ENCODE data around the gene MTFMT. TPM values are rescaled to one million over a fixed set of nuclear protein-coding genes. Genes with fewer than 3 reads are reported as not detected.
"Not testable (repeated sequence)": the region's sequence is repeated elsewhere in the genome, so short reads cannot be mapped to it uniquely, and the experiment has no call there.

Gene MTFMT
- polyA plus RNA-seq, 3 donors = 14.9 to 15.6 (median 15.4) TPM

DNA sequence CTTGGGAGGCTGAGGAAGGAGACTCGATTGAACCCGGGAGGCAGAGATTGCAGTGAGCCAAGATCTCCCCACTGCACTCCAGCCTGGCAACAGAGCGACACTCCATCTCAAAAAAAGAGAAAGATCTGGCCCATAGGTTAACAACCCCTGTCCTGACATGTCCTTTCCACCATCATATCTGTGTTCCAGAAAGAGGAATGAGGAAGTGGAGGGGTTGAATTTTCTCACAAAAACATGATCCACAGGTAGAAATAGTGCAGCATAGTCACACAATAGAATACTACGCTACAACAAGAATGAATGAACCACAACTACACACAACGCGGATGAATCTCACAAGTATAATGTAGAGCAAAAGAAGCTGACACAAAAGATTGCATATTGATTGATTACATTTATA is 11.0 kb upstream of the MTFMT start:
- no peak for DNase-seq (ENCODE audit: low read depth in 3 of 3, low spot score in 2 of 3)

DNA sequence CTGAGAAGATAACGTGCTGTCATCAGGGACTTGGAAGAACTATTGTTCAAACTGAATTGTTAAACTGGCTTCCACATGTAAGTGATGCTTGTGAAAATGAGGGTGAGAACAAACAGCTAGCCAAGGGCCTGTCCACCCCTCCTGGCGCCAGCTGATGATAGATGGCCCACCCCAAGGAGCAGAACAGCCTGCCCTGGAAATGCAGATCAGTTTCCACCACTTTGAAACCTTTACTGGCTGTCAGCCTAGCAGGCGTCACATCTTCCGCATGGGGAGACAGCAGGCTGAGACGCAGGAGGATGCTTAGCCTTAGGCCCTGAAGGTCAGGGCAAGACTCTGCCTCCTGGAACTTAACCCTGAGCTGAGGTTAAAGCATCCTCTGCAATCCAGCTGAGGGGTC is 9.4 kb upstream of the MTFMT start:
- no peak for DNase-seq (ENCODE audit: low read depth in 3 of 3, low spot score in 2 of 3)

DNA sequence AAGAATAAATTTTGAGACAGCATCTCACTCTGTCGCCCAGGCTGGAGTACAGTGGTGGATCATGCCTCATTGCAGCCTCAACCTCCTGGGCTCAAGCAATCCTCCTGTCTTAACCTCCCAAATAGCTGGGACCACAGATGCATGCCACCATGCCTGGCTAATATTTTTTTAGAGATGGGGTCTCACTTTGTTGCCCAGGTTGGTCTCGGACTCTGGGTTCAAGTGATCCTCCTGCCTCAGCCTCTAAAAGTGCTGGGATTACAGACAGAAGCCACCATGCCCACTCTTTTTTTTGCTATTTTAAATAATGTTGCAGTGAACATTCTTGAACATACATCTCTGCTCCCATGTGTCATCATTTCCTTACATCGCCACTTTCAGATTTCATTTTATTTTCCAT is 9.0 kb upstream of the MTFMT start:
- DNase-seq (ENCODE audit: low read depth in 3 of 3, low spot score in 2 of 3) = no peak

DNA sequence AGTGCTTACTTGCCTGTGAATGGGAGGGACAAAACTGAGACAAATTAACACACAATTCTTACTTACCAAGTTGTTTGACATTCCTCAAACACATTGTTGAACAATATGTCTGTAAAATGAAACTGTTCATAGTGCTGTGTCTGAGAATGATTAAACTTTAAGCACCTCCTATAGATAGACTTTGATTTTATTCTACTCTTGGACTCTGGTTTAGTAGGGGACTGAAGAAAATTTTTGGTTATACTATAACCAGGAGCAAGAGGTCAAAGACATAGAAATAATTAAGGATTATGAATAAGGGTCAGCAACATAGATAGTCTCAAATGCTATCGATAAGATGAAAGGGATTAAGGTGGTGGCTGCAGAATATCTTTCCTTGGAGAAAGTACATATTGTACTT is 7.9 kb upstream of the MTFMT start:
- no peak for DNase-seq (ENCODE audit: low read depth in 3 of 3, low spot score in 2 of 3)

DNA sequence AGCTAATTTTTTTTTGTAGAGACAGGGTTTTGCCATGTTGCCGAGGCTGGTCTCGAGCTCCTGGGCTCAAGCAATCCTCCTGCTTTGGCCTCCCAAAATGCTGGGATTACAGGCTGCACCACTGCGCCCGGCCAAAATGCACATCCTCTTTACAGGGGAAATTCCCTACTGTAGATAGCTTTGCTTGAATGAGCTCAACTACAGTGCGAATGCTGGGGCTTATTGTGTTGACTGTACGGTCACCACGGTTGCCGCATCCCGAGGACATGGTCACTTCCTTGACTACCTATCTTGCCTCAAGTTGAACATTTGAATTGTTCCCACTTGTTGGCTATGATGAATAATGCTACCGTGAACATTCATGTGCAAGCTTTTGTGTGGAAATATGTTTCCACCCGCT is 5.3 kb upstream of the MTFMT start:
- no peak for DNase-seq (ENCODE audit: low read depth in 3 of 3, low spot score in 2 of 3)

DNA sequence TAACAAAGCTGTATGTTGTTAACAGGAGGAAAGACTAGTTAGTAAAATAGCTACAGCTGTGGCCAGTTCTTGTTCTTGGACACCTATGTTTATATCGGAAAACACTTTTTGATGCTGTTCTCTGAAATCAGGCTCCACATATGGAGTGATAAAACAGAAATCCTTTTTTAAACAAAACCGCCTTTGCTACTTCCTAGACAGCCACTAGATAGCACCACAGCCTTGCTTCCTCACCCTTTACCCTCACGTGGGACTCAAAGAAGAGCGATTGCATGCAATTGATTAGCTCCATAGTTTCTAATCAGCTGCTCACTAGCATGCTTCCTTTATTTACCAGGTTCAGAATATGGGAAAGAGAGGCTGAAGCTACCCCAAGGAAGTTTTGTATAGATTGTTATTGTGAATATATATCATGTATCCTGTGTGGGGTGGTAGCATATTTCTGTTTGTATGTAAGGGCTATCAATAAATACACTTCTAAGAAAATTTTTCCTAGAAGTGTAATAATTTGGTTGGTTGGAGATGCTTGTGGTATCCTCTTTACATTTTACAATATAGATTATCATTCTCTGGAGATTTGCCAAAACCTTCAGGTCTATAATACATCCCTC is 4.3 kb upstream of the MTFMT start:
- no peak for DNase-seq (ENCODE audit: low read depth in 3 of 3, low spot score in 2 of 3)

DNA sequence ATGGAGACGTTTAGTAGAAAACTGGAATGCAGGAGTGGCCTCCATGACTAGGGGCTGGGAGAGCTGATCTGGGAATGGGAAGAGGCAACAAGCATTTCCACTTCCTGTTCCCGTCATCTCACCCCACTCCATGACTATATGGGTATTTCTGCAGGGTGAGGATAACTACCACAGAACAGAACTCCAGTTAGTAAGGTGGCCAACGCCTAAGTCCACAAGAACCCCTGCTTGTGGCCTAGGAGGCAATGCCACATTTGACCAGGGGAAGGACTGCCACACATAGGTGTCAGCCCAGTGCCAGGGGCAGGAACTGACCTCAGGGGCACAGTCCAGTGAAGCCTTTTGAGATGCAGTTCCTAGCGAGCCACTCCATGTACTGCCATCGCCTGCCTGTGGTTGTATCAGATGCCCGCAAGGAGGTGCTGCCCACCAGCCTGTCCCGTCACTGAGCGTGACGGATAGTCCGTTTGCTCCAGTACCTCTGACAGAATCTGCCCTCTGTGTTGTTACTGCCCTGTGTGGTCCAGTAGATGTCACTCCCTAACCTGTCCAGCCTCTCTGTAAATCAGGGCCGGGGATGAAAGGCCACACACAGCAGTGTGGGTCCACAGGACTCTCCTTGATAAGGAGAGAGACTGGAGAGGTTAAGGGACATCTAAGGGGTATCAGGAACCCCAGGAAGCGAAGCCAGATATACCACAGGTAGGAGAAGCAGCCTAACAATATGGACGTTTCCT is 3.5 kb upstream of the MTFMT start:
- DNase-seq (ENCODE audit: low read depth in 3 of 3, low spot score in 2 of 3) = no peak

DNA sequence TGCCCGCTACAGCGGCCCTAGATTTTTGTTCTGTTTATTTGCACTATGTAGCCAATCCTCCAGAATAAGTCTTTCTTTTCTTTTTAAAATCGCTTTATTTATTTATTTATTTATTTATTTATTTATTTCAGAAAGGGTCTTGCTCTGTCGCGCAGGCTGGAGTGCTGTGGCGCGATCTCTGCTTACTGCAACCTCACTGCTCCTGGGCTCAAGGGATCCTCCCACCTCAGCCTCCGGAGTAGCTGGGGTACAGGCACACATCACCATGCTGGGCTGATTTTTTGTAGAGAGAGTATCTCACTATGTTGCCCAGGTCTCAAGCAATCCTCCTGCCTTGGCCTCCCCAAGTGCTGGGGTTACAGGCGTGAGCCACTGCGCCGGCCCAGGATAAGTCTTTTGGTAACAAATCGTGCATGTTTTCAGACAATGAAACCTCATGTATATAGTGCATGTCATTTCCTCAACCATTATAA is 333 bp upstream of the MTFMT start:
- DNase-seq (ENCODE audit: low read depth in 3 of 3, low spot score in 2 of 3) = no peak

DNA sequence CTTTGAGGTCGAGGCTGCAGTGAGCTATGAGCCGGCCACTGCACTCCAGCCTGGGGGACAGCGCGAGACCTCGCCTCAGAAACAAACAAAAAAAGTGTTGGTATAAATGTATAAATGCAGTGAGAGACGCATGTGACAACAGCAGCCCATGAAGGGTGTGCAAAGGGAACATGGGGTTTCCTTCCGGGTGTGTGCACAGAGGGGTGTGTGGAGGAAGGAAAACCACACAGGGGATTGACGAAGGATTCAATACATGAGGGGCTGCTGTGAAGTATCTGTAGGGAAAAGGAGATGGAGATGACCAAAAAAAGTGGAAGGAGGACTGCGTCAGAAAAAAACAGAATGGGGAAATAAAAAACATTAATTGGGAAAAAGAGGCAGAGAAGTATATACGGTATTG is 1.1 kb downstream of the MTFMT start:
- DNase-seq (ENCODE audit: low read depth in 3 of 3, low spot score in 2 of 3) = no peak

DNA sequence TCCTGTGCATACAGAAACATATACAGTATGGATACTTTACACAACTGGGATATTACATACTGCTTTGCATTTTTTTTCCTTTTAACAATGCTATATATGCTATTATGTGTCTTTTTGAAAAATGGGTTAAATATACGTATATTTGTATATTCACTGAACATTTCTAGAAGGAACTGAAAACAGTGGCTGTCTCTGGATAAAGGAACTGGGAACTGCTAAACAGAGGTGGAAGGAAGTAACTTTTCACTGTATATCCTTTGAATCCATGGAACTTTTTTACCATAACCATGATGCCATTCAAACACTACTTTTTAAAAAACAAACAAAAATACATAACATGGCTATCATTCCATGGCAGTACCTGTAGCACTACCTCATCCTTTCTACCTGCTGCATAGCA is 1.8 kb downstream of the MTFMT start:
- DNase-seq (ENCODE audit: low read depth in 3 of 3, low spot score in 2 of 3) = no peak

DNA sequence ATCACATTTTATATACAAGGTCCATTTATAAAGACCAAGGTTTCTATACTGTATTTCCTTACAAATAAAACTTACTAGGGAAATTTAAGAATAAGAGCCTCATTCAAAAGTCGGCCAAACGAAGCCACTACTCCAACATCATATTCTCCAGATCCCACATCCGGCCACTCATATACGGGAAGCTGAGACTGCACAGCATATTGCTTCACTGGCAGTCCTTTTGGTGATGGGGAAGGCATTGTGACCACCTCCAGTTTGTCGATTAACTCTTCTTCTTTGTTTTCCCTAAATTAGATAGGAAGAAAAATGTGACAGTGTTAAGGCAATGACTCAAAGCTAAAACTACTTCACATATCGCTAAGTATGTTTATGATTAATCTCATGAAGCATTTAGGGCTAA is 2.7 kb downstream of the MTFMT start:
- DNase-seq (ENCODE audit: low read depth in 3 of 3, low spot score in 2 of 3) = no peak

DNA sequence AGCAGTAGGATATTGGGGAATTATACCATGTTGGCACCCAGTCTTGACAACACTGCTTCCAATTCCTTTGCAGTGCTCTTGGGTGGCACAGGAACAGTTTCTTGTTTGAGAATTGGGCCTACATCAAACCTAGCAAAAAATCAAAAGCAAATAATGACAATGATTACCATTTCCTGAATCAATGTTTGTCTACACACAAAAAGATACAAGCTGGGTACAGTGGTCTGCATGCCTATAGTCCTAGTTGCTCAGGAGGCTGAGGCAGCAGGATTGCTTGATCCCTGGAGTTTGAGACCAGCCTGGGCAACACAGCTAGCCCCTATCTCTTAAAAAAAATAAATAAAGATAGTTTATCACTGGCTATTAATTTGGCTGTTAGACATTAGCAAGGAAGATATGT is 8.0 kb downstream of the MTFMT start:
- DNase-seq (ENCODE audit: low read depth in 3 of 3, low spot score in 2 of 3) = no peak

DNA sequence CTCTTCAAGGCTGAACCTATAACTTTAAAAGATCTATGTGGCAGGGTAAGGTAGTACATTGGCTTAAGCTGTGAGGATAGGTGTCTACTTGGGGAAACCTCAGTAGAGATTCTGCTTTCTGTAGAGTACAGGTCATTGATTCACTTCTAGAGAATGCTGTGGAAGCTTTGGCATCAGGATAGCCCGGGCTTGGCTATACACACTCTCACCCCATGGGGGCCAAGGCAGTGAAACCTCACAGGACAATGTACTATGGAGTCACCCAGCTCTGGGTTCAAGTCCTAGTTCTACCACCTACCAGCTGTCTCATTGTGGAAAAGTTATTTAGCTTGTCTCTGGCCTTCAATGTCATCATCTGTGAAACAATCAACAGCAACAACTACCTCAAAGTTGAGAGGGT is 9.0 kb downstream of the MTFMT start:
- DNase-seq (ENCODE audit: low read depth in 3 of 3, low spot score in 2 of 3) = no peak

DNA sequence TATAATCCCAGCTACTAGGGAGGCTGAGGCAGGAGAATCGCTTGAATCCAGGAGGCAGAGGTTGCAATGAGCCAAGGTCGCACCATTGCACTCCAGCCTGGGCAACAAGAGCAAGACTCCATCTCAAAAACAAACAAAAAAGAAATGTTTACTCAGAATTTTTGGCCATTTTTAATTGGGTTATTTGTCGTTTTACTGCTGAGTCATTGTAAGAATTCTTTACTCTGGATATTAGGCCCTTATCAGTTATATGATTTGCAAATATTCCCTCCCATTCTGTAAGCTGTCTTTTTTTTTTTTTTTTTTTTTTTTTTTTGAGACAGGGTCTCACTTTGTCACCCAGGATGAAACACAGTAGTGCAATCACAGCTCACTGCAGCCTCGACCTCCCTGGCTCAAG is 18.2 kb downstream of the MTFMT start:
- DNase-seq (ENCODE audit: low read depth in 3 of 3, low spot score in 2 of 3) = not testable (repeated sequence)

DNA sequence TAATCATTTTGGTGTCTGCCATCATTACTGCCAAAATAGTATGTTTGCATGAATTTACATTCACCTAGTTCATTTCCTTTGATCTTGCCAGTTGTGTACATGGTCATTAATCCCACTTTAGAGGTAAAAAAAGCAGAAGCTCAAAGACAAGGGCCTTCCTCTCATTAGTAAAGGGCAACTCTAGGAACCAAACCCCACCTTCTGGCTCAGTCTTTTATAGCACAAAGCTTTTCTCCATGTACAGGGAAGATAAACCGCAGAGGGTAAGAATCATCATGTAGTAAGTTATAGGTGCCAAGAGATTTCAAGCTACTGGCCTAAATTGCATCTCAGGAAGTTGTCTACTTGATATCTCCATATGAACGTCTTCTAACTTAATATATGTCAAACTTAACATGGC is 20.5 kb downstream of the MTFMT start:
- no peak for DNase-seq (ENCODE audit: low read depth in 3 of 3, low spot score in 2 of 3)

DNA sequence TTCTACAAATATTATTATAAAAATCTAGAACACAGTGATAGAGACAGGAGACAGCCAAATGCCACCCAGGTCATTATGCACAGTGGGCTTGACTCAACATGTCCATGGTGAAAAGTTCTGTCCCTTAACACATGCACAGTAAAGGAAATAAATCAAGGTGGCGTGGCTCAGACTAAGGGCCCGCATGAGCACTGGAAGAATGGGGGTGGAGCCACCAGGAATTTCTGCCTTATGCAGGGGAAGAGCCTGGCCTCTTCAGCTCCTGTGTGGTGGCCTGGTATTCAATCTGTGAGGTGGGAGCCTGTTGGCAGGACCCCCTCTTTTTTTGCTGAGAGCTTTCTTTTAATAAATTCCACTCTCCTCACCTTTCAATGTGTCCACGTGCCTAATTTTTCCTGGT is 22.6 kb downstream of the MTFMT start:
- DNase-seq (ENCODE audit: low read depth in 3 of 3, low spot score in 2 of 3) = no peak

DNA sequence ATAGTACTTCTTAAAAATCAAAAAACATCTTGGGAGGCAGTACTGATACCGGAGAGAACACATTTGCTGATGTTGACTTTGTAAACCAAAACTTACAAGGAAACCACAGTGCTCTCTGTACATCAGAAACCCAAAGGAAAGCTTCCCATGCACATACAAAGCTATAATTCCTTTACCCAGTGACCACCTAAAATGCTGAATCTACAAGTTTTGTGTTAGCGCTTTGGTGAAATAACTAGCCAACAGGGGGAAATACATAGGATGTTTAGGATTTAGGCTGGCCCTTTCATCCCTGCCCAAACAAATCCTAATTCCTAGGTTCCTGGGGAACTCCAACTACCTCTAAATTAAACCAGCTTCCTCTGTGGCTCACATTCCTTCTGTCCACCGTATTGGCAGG is 24.4 kb downstream of the MTFMT start:
- DNase-seq (ENCODE audit: low read depth in 3 of 3, low spot score in 2 of 3) = no peak

DNA sequence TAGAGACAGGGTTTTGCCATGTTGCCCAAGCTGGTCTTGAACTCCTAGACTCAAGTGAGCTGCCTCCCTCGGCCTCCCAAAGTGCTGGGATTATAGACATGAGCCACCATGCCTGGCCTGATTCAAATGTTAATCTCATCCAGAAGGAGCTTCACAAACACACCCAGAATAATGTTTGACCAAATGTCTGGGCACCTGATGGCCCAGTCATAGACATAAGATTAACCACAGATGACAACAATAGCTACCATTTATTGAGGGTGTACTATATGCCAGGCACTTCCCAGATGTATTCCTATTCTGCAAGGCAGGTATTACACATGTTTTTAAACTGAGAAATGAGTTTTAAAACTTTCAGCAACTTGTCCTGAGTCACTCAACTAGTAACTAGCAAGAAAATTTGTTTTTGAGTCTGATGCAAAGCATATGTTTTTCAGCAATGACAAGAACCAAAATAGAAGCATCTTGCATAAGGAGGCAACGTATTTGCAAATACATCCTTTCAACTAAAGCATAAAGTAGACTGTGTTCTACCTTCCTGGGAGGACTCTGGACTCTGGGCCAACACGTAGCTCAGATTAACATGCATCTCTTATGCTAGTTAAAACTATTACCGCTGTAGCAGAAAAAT is 31.6 kb downstream of the MTFMT start:
- no peak for DNase-seq (ENCODE audit: low read depth in 3 of 3, low spot score in 2 of 3)

DNA sequence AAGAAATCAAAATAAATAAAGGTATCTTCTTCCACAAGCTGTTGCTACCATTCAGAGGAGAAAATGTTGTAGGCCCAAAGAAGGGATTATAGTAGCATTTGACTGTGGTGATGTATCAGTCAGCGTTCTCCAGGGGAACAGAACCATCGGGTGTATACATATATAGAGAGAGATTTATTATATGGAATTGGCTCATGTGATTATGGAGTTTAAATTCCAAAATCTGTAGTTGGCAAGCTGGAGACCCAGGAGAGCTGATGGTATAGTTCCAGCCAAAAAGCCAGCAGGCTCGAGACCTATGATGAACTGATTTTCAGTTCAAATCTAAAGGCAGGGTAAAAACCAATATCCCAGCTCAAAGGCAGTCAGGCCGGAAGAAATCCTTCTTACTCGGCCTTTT is 32.4 kb downstream of the MTFMT start:
- DNase-seq (ENCODE audit: low read depth in 3 of 3, low spot score in 2 of 3) = no peak

DNA sequence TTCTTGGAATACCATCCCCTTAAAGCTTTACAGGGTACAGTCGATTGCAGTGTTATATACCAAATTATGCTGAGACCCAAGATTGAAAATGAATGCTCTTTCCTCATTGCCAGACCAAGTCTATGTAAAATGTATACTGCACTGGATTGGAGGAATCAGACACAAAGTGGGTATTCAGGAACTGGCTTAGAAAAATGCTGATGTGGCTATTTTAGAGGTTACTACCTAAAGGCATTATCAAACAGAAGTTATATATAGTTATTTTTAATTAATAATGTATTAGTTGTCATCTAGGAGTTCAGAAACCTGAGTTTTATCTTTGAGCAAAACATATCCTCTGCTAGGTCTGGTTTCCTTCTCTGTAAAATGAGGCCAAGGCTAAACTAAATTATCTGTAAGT is 36.1 kb downstream of the MTFMT start:
- no peak for DNase-seq (ENCODE audit: low read depth in 3 of 3, low spot score in 2 of 3)

DNA sequence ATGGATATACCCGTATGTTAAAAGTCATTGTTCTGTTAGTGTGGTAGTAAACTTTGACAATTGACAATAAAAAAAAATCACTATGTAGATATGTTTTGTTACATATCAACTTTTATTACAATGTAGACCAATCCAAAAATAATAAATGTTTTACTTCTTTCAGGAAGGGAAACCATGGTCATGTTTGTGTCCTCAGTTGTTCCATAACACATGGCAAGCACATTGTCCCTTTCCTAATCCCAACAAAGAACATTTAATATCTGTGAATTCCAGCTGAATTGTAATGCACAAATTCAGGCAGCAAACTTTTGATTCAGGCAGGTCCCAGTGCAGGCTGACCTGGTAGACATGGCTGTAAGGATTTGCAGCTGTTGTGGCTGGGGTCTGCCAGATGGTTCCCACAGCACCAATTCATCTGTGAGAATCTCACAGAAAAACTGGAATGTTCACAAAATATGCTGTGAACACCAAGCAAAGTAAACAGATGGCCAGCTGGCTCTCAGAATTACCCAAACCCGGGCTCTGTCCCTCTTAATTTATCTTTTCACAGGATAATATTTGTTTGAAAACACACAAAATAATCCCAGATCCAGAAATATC is 37.8 kb downstream of the MTFMT start:
- no peak for DNase-seq (ENCODE audit: low read depth in 3 of 3, low spot score in 2 of 3)

DNA sequence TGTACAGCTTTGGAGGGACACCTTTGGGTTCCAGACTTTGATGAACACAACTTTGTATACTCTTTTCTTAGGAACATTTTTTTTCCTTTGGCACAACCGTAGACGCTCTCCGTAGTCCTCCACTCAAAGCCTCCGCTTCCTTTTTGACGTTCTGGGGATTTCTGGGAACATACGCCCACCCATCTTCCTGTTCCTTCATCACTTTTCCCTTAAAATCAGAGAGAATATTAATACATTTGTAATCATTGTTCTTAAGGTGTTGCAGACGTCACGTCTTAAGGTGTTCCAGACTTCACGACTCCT is 39.3 kb downstream of the MTFMT start:
- no peak for DNase-seq (ENCODE audit: low read depth in 3 of 3, low spot score in 2 of 3)
